H1 (cell line): ENCODE measurements around the gene ZNF771. TPM values are rescaled to one million over a fixed set of nuclear protein-coding genes. Genes with fewer than 3 reads are reported as not detected.

ENCODE experiments used
- CTCF ChIA-PET: fragments of 300-600 bp; sonication (Branson Sonifier 250); formaldehyde crosslinking; loops from one replicate; lab custom pipeline; 2021; ENCODE audit not compliant: partially characterized antibody; lab: Charles Lee
- POLR2A ChIA-PET: fragments of 300-600 bp; sonication (Branson Sonifier 250); formaldehyde crosslinking; loops from one replicate; lab custom pipeline; 2021; ENCODE audit warnings: inconsistent platforms; ENCODE audit not compliant: partially characterized antibody; lab: Charles Lee
- DNase-seq, 2 experiments: peaks; one replicate each; pipeline versions ENCODE4 v3.0.0 to v3.0.0-alpha.2; 2010 to 2022; ENCODE audit warnings: low spot score in 2 of 2, low read depth in 1 of 2, mixed read lengths in 1 of 2
- FAIRE-seq: peaks from 2 replicates; lab custom pipeline; 2011; peaks lifted over from hg19 to GRCh38; lab: Jason Lieb, UNC
- H2AFZ ChIP-seq: 2 replicates; pipeline ENCODE4 v1.8.1; 2012; ENCODE audit warnings: low read length, inconsistent platforms
- H2AK5ac ChIP-seq: 2 replicates; pipeline ENCODE4 v1.6.1; 2013; ENCODE audit warnings: low read depth, low read length
- H2BK120ac ChIP-seq: replicated peaks from 2 replicates; pipeline ENCODE3; 2013; ENCODE audit warnings: low read depth, low read length, inconsistent platforms
- H2BK12ac ChIP-seq: 2 replicates; pipeline ENCODE4 v1.6.1; 2013; ENCODE audit warnings: low read depth, low read length
- H2BK15ac ChIP-seq: 2 replicates; pipeline ENCODE4 v1.6.1; 2013; ENCODE audit warnings: low read length
- H2BK20ac ChIP-seq: 2 replicates; pipeline ENCODE4 v1.6.1; 2013; ENCODE audit warnings: low read length
- H2BK5ac ChIP-seq: 2 replicates; pipeline ENCODE4 v1.6.1; 2013; ENCODE audit warnings: low read depth, low read length
- H3K14ac ChIP-seq: 2 replicates; pipeline ENCODE4 v1.6.1; 2013; ENCODE audit warnings: inconsistent platforms; ENCODE audit not compliant: insufficient read length
- H3K18ac ChIP-seq: 2 replicates; pipeline ENCODE4 v1.6.1; 2013; ENCODE audit warnings: low read length; ENCODE audit errors: extremely low read depth
- H3K23ac ChIP-seq: 2 replicates; pipeline ENCODE4 v1.6.1; 2013; ENCODE audit warnings: inconsistent platforms; ENCODE audit not compliant: insufficient read length
- H3K23me2 ChIP-seq: 2 replicates; pipeline ENCODE4 v1.6.1; 2013; ENCODE audit warnings: low read depth, low read length
- H3K27ac ChIP-seq: 2 replicates; pipeline ENCODE4 v1.6.1; 2011; ENCODE audit warnings: low read depth, low read length, inconsistent platforms
- H3K27me3 ChIP-seq, 4 experiments: replicated peaks in 1 of 4; 1 replicate in 1 of 4; 2 replicates in 3 of 4; pipeline versions ENCODE4 v1.6.1 to v1.8.1; 2011 to 2013; ENCODE audit warnings: low read length in 3 of 4, mild to moderate bottlenecking in 3 of 4, inconsistent platforms in 2 of 4, mixed read lengths in 2 of 4, moderate library complexity in 1 of 4; ENCODE audit not compliant: control insufficient read depth in 3 of 4, insufficient read depth in 3 of 4; ENCODE audit errors: extremely low read depth in 1 of 4
- H3K36me3 ChIP-seq, 4 experiments: 2 replicates each; pipeline versions ENCODE4 v1.6.1 to v1.8.1; 2011 to 2013; ENCODE audit warnings: mild to moderate bottlenecking in 4 of 4, low read length in 3 of 4, moderate library complexity in 2 of 4, control low read depth in 1 of 4, inconsistent platforms in 1 of 4; ENCODE audit not compliant: insufficient read depth in 4 of 4, control insufficient read depth in 2 of 4
- H3K4ac ChIP-seq: replicated peaks from 2 replicates; pipeline ENCODE3; 2013; ENCODE audit warnings: low read length, low read depth, mixed read lengths, inconsistent platforms; ENCODE audit not compliant: insufficient read length
- H3K4me1 ChIP-seq, 4 experiments: replicated peaks in 1 of 4; 1 replicate in 1 of 4; 2 replicates in 3 of 4; pipeline versions ENCODE4 v1.6.1 to v1.8.1; 2011 to 2013; ENCODE audit warnings: low read length in 3 of 4, inconsistent platforms in 2 of 4, mixed read lengths in 1 of 4; ENCODE audit not compliant: insufficient read depth in 4 of 4, control insufficient read depth in 3 of 4
- H3K4me2 ChIP-seq, 2 experiments: 2 replicates each; pipeline versions ENCODE4 v1.6.1 to v1.8.1; 2011 to 2013; ENCODE audit warnings: low read depth in 2 of 2, low read length in 2 of 2, control low read depth in 1 of 2, inconsistent platforms in 1 of 2, mild to moderate bottlenecking in 1 of 2; ENCODE audit not compliant: insufficient read depth in 1 of 2
- H3K4me3 ChIP-seq, 4 experiments: fragments of 200-600, 300-600 bp in 1 of 4; sonication (generic), shearing (Covaris generic), sonication (Bioruptor Twin) in 1 of 4; 2 replicates each; pipeline versions ENCODE4 v1.5.1 to v1.8.1; 2011 to 2016; ENCODE audit warnings: low read length in 4 of 4, low read depth in 3 of 4, control low read depth in 2 of 4, inconsistent platforms in 2 of 4, mild to moderate bottlenecking in 2 of 4, mixed read lengths in 1 of 4, moderate library complexity in 1 of 4; ENCODE audit not compliant: insufficient read depth in 2 of 4; ENCODE audit errors: extremely low read depth in 1 of 4
- H3K56ac ChIP-seq: replicated peaks from 2 replicates; pipeline ENCODE3; 2013; ENCODE audit warnings: low read depth, mild to moderate bottlenecking, mixed read lengths, low read length, inconsistent platforms; ENCODE audit not compliant: insufficient read length
- H3K79me1 ChIP-seq: 2 replicates; pipeline ENCODE4 v1.6.1; 2013; ENCODE audit warnings: low read depth, low read length, control low read depth
- H3K79me2 ChIP-seq, 2 experiments: 2 replicates each; pipeline versions ENCODE4 v1.6.1 to v1.8.1; 2012 to 2013; ENCODE audit warnings: low read length in 2 of 2, mild to moderate bottlenecking in 2 of 2, inconsistent platforms in 1 of 2; ENCODE audit not compliant: insufficient read depth in 2 of 2, control insufficient read depth in 1 of 2
- H3K9ac ChIP-seq, 4 experiments: replicated peaks in 1 of 4; 1 replicate in 1 of 4; 2 replicates in 3 of 4; pipeline versions ENCODE4 v1.6.1 to v1.8.1; 2011 to 2013; ENCODE audit warnings: low read depth in 3 of 4, low read length in 3 of 4, control low read depth in 2 of 4, mild to moderate bottlenecking in 2 of 4, moderate library complexity in 2 of 4, inconsistent platforms in 1 of 4; ENCODE audit errors: extremely low read depth in 1 of 4
- H3K9me3 ChIP-seq, 2 experiments: 2 replicates each; pipeline versions ENCODE4 v1.6.1 to v1.8.1; 2012 to 2013; ENCODE audit warnings: mild to moderate bottlenecking in 2 of 2, moderate library complexity in 2 of 2, control low read depth in 1 of 2, inconsistent platforms in 1 of 2, low read depth in 1 of 2, low read length in 1 of 2, mixed read lengths in 1 of 2; ENCODE audit not compliant: insufficient read depth in 2 of 2
- H4K20me1 ChIP-seq, 2 experiments: replicated peaks in 1 of 2; 2 replicates each; pipeline versions ENCODE3 to v1.8.1; 2011 to 2013; ENCODE audit warnings: inconsistent platforms in 2 of 2, low read length in 2 of 2, mild to moderate bottlenecking in 1 of 2; ENCODE audit not compliant: insufficient read depth in 2 of 2, control insufficient read depth in 1 of 2
- H4K5ac ChIP-seq: 2 replicates; pipeline ENCODE4 v1.6.1; 2013; ENCODE audit warnings: low read length, low read depth, mixed read lengths, inconsistent platforms; ENCODE audit not compliant: insufficient read length
- H4K8ac ChIP-seq: 2 replicates; pipeline ENCODE4 v1.8.0; 2013; ENCODE audit warnings: mild to moderate bottlenecking, moderate library complexity, low read length, inconsistent platforms; ENCODE audit not compliant: insufficient read depth; ENCODE audit errors: extremely low read depth
- H4K91ac ChIP-seq: replicated peaks from 2 replicates; pipeline ENCODE3; 2013; ENCODE audit warnings: low read length, mixed read lengths, inconsistent platforms; ENCODE audit not compliant: insufficient read length
- ATF2 ChIP-seq: IDR thresholded peaks from 2 replicates; pipeline ENCODE4 v1.6.1; 2012; ENCODE audit warnings: low read length, inconsistent platforms
- ATF3 ChIP-seq: IDR thresholded peaks from 2 replicates; pipeline ENCODE4 v1.6.1; 2011; ENCODE audit warnings: low read depth, mild to moderate bottlenecking, low read length; ENCODE audit not compliant: insufficient read depth
- CHD1 ChIP-seq: IDR thresholded peaks from 2 replicates; pipeline ENCODE4 v1.6.1; 2012; ENCODE audit warnings: low read depth, low read length, improper control_type of control experiment
- E2F6 ChIP-seq: IDR thresholded peaks from 2 replicates; pipeline ENCODE4 v1.6.1; 2012; ENCODE audit warnings: inconsistent platforms
- FOSL1 ChIP-seq: IDR thresholded peaks from 2 replicates; pipeline ENCODE4 v1.6.1; 2011; ENCODE audit warnings: mild to moderate bottlenecking, low read depth, low read length, moderate library complexity; ENCODE audit not compliant: insufficient read depth
- PHF8 ChIP-seq: fragments of 200-600 bp; sonication (generic); conservative IDR thresholded peaks from 2 replicates; pipeline ENCODE4 v1.7.1; 2012; ENCODE audit warnings: low read depth, mild to moderate bottlenecking, inconsistent platforms, low read length, moderate library complexity
- RAD21 ChIP-seq, 2 experiments: IDR thresholded peaks in 1 of 2; conservative IDR thresholded peaks in 1 of 2; 2 replicates each; pipeline ENCODE4 v1.6.1; 2011; ENCODE audit warnings: low read depth in 2 of 2, low read length in 2 of 2, improper control_type of control experiment in 1 of 2, inconsistent platforms in 1 of 2, mild to moderate bottlenecking in 1 of 2, moderate library complexity in 1 of 2
- SP4 ChIP-seq: IDR thresholded peaks from 2 replicates; pipeline ENCODE4 v1.6.1; 2012; ENCODE audit warnings: low read length, inconsistent platforms
- TCF12 ChIP-seq: IDR thresholded peaks from 2 replicates; pipeline ENCODE4 v1.6.1; 2011; ENCODE audit warnings: low read depth, mild to moderate bottlenecking, low read length
- TEAD4 ChIP-seq: IDR thresholded peaks from 2 replicates; pipeline ENCODE4 v1.6.1; 2012; ENCODE audit warnings: low read depth, low read length, inconsistent platforms, mixed read lengths
- WGBS, 2 experiments: shearing (Covaris generic) in 1 of 2; methylation state at CpG; one replicate each; pipeline versions ENCODE4 v1.1.6 to v1.1.7; 2013 to 2015; ENCODE audit warnings: low lambda C conversion rate in 2 of 2, mixed read lengths in 2 of 2, inconsistent platforms in 1 of 2, low coverage in 1 of 2, missing lambda C conversion rate in 1 of 2; ENCODE audit not compliant: insufficient replicate concordance in 2 of 2, insufficient coverage in 1 of 2, insufficient read length in 1 of 2; ENCODE audit errors: extremely low coverage in 1 of 2, missing lambda C conversion rate in 1 of 2; 5-methylcytosine and 5-hydroxymethylcytosine counted together
- polyA plus RNA-seq, 7 experiments: library from polyadenylated mRNA; depleted of rRNA in 3 of 7; stranded (reverse) in 5 of 7; unstranded in 2 of 7; fragments of >200 nt in 5 of 7; fragments of 200-250 nt in 2 of 7; gene quantifications; 1 replicate in 5 of 7; 2 replicates in 1 of 7; 4 replicates in 1 of 7; pipeline versions ENCODE4 v1.2.1 to v1.2.3, GENCODE V29; 2011 to 2013; ENCODE audit warnings: missing spikeins in 2 of 7, mixed read lengths in 2 of 7
- total RNA-seq: library from RNA; stranded (reverse); fragmentation: NEBNext Ultra II Directional; extraction: Animal tissue kit (Norgen Biotek cat#: 25700); gene quantifications from 2 replicates; pipeline ENCODE4 v1.2.1, GENCODE V29; 2021

ZNF771 gene
- total and polyA plus RNA-seq, 2 of the 8 experiments (the other 6 are each of a cell fraction or from before 2014, with no cell fraction given), result 10.6 to 15.7 TPM

GRCh38 chr16:30376461-30376902 is 30.9 kb upstream of the ZNF771 start:
- H3K4me2 ChIP-seq, result no peak overlapping the region; a peak in 1 of 4 replicates
- no peaks in the 10 kb centered on the region for H3K9me3 ChIP-seq
- no peak overlapping the region for H3K4me3 ChIP-seq
- ChIA-PET CTCF (interaction anchor here (0.6 to 2.3 kb wide), 5 partner anchors 18 to 40 kb away, joined by 3 to 8 read pairs (median 3); partner anchors contain the start of gene ZNF771), POLR2A (interaction anchor here (0.8 to 13.6 kb wide), 7 partner anchors 13 to 372 kb away, joined by 3 to 151 read pairs (median 4); partner anchors contain the start of genes CD2BP2, PHKG2, ZNF48 and ZNF771)
- H3K14ac ChIP-seq, result no peak overlapping the region
- no peak overlapping the region for H3K27ac ChIP-seq
- no peak overlapping the region for H3K56ac ChIP-seq
- DNase-seq (no peak), FAIRE-seq (no peak)
- 88% methylated on average over 8 of the region's 8 CpGs; no CpG with 5 or more reads in 1 of the 2 experiments for WGBS, 2 experiments
- H3K27me3 ChIP-seq, result no peaks in the 10 kb centered on the region
- H2AK5ac ChIP-seq, result no peak overlapping the region
- no peak overlapping the region for H3K18ac ChIP-seq
- H3K23me2 ChIP-seq, result peaks cover 10% of the 10 kb centered on the region
- H3K23ac ChIP-seq, result no peak overlapping the region
- H2BK15ac ChIP-seq, result peak overlapping the region; percentile 12; the same call in 1 of the 2 replicates
- no peak overlapping the region for H2BK20ac ChIP-seq
- H3K4ac ChIP-seq, result no peak overlapping the region
- H4K5ac ChIP-seq, result no peak overlapping the region
- no peaks in the 10 kb centered on the region for H3K36me3 ChIP-seq
- H2BK5ac ChIP-seq, result no peak overlapping the region
- no peaks in the 10 kb centered on the region for H4K20me1 ChIP-seq
- H2AFZ ChIP-seq, result no peak overlapping the region
- H2BK12ac ChIP-seq, result no peak overlapping the region
- H4K8ac ChIP-seq, result no peak overlapping the region
- H3K4me1 ChIP-seq, result peaks cover 0 to 9% (median 5%) of the 10 kb centered on the region in 4 experiments; a peak in 5 of 7 replicates
- no peaks in the 10 kb centered on the region for H3K79me2 ChIP-seq
- H3K9ac ChIP-seq, result no peak overlapping the region; a peak in 1 of 7 replicates
- H2BK120ac ChIP-seq, result no peak overlapping the region
- no peak overlapping the region for H4K91ac ChIP-seq
- H3K79me1 ChIP-seq, result no peaks in the 10 kb centered on the region
- TF ChIP-seq PHF8 (no peak), SP4 (no peak), RAD21 (IDR thresholded peaks at IDR 0.05 in 1 of 2, conservative IDR thresholded peaks at IDR 0.05 in 1 of 2; ENCODE audit: low read depth in 2 of 2, low read length in 2 of 2) (no peak), ATF3 (no peak), E2F6 (no peak), TCF12 (no peak), CHD1 (no peak), TEAD4 (no peak), ATF2 (no peak), FOSL1 (no peak)
